DND-41 (cell line): ENCODE results near the gene MAL.

Experiments used
- ATAC-seq: fragments of 200-7000 bp; cut with Tn5 transposase; 3 replicates; pipeline ENCODE4 v1.9.1; 2021; ENCODE audit warnings: low read depth; ENCODE audit not compliant: insufficient read depth
- DNase-seq: peaks from one replicate; pipeline ENCODE4 v3.0.0-alpha.2; 2020
- H2AFZ ChIP-seq: 2 replicates; pipeline ENCODE4 v1.6.0; 2012; ENCODE audit warnings: low read depth, low read length
- H3K27ac ChIP-seq: 2 replicates; pipeline ENCODE4 v1.5.1; 2012; ENCODE audit warnings: low read length, inconsistent platforms
- H3K27me3 ChIP-seq: fragments of 200-600 bp; sonication (generic); 2 replicates; pipeline ENCODE4 v1.6.0; 2012; ENCODE audit warnings: low read length, mild to moderate bottlenecking, inconsistent platforms; ENCODE audit not compliant: insufficient read depth, poor library complexity
- H3K36me3 ChIP-seq: 2 replicates; pipeline ENCODE4 v1.5.1; 2012; ENCODE audit warnings: low read length, inconsistent platforms; ENCODE audit not compliant: insufficient read depth
- H3K4me1 ChIP-seq: 2 replicates; pipeline ENCODE4 v1.5.1; 2012; ENCODE audit warnings: mild to moderate bottlenecking, low read length; ENCODE audit not compliant: insufficient read depth
- H3K4me2 ChIP-seq: 2 replicates; pipeline ENCODE4 v1.6.0; 2012; ENCODE audit warnings: mild to moderate bottlenecking, moderate library complexity, low read length, inconsistent platforms; ENCODE audit not compliant: insufficient read depth
- H3K4me3 ChIP-seq, 2 experiments: fragments of 200-600 bp in 1 of 2; shearing (Covaris generic) in 1 of 2; 2 replicates each; pipeline ENCODE4 v1.5.1; 2012 to 2016; ENCODE audit warnings: inconsistent platforms in 2 of 2, low read length in 2 of 2, mild to moderate bottlenecking in 2 of 2, low read depth in 1 of 2, moderate library complexity in 1 of 2
- H3K79me2 ChIP-seq: 2 replicates; pipeline ENCODE4 v1.6.0; 2012; ENCODE audit warnings: low read length, inconsistent platforms; ENCODE audit not compliant: insufficient read depth
- H3K9ac ChIP-seq: 2 replicates; pipeline ENCODE4 v1.6.0; 2012; ENCODE audit warnings: low read depth, mild to moderate bottlenecking, inconsistent platforms, low read length, moderate library complexity
- H3K9me3 ChIP-seq: 2 replicates; pipeline ENCODE4 v1.5.1; 2012; ENCODE audit warnings: low read length, moderate library complexity, mild to moderate bottlenecking, inconsistent platforms; ENCODE audit not compliant: insufficient read depth, severe bottlenecking
- H4K20me1 ChIP-seq: 2 replicates; pipeline ENCODE4 v1.6.0; 2012; ENCODE audit warnings: low read length; ENCODE audit not compliant: insufficient read depth
- CTCF ChIP-seq: IDR thresholded peaks from 2 replicates; pipeline ENCODE4 v1.5.1; 2012; ENCODE audit warnings: borderline replicate concordance, low read length, moderate library complexity, mild to moderate bottlenecking; ENCODE audit not compliant: poor library complexity, severe bottlenecking; ENCODE audit errors: extremely low read depth
- EZH2 ChIP-seq: IDR thresholded peaks from 3 replicates; pipeline ENCODE4 v1.6.1; 2012; ENCODE audit warnings: borderline replicate concordance, low read depth, mild to moderate bottlenecking, moderate library complexity, low read length, inconsistent platforms; ENCODE audit not compliant: severe bottlenecking

The MAL gene

GRCh38 chr2:95076705-95077529 is 51.4 kb downstream of the MAL start:
- peak overlapping the region; percentile 71 for H2AFZ ChIP-seq
- peak overlapping the region; percentile 88 for H3K9ac ChIP-seq

GRCh38 chr2:95077530-95077825 is 52.0 kb downstream of the MAL start:
- peak; percentile 20 for DNase-seq
- Histone ChIP-seq H4K20me1 (no peaks in the 10 kb centered on the region), H3K36me3 (no peaks in the 10 kb centered on the region; the same call in 1 of the 2 replicates), H3K9me3 (no peaks in the 10 kb centered on the region), H3K79me2 (peaks cover 15% of the 10 kb centered on the region), H3K4me3 (0 out of 4 replicates have a peak overlapping the region, but pooled peaks of 1 of the 2 experiments have one; percentile 59), H3K27me3 (no peaks in the 10 kb centered on the region), H3K4me1 (peaks cover 57% of the 10 kb centered on the region), H3K4me2 (peak overlapping the region; percentile 60), H3K9ac (no peak overlapping the region), H3K27ac (peak overlapping the region; percentile 98), H2AFZ (peak overlapping the region; percentile 71; the same call in 1 of the 2 replicates)
- TF ChIP-seq EZH2 (no peak), CTCF (no peak)
- no peak for ATAC-seq

More at GRCh38 chr2:95076705-95077529, 51.4 kb downstream of the MAL start:
- peak; percentile 93 for DNase-seq
- peak; percentile 92 for TF ChIP-seq CTCF
- no peak for TF ChIP-seq EZH2
- peaks cover 15% of the 10 kb centered on the region for H3K79me2 ChIP-seq
- peak overlapping the region in 1 of 2 experiments; percentile 59; a peak in 3 of 4 replicates for H3K4me3 ChIP-seq
- peak; percentile 65 for ATAC-seq
- H3K4me1 ChIP-seq, result peaks cover 63% of the 10 kb centered on the region
- H3K36me3 ChIP-seq, result no peaks in the 10 kb centered on the region; the same call in 1 of the 2 replicates
- H3K4me2 ChIP-seq, result peak overlapping the region; percentile 60
- H4K20me1 ChIP-seq, result no peaks in the 10 kb centered on the region
- H3K27me3 ChIP-seq, result no peaks in the 10 kb centered on the region
- no peaks in the 10 kb centered on the region for H3K9me3 ChIP-seq
- H3K27ac ChIP-seq, result peak overlapping the region; percentile 98

GRCh38 chr2:95077861-95078603 is 52.5 kb downstream of the MAL start:
- no peak overlapping the region for H2AFZ ChIP-seq

More at GRCh38 chr2:95077861-95078603, 52.5 kb downstream of the MAL start:
- DNase-seq (no peak), ATAC-seq (no peak)
- Histone ChIP-seq H3K4me1 (peaks cover 52% of the 10 kb centered on the region), H3K27ac (peak overlapping the region; percentile 26; the same call in 1 of the 2 replicates), H3K9me3 (no peaks in the 10 kb centered on the region), H3K9ac (peak overlapping the region; percentile 8; the same call in 1 of the 2 replicates), H3K36me3 (no peaks in the 10 kb centered on the region; the same call in 1 of the 2 replicates), H4K20me1 (no peaks in the 10 kb centered on the region), H3K4me3 (no peak overlapping the region), H3K27me3 (no peaks in the 10 kb centered on the region), H3K79me2 (peaks cover 15% of the 10 kb centered on the region), H3K4me2 (no peak overlapping the region)
- TF ChIP-seq CTCF (no peak), EZH2 (no peak)
